ENCODE data around the gene NBEA.

GRCh38 chr13:35333157-35333556 is 391.1 kb downstream of the NBEA start:
- TF ChIP-seq POLR2A (IDR thresholded peaks at IDR 0.05) (no peak), CTCF (IDR thresholded peaks at IDR 0.05) (no peak)

All from heart left ventricle (tissue), 13 donors.